Omental fat pad (tissue), 4 donors: ENCODE measurements around the gene S1PR1. TPM values are rescaled to one million over a fixed set of nuclear protein-coding genes. Genes with fewer than 3 reads are reported as not detected.
"Not testable (repeated sequence)": the region's sequence is repeated elsewhere in the genome, so short reads cannot be mapped to it uniquely, and the experiment has no call there.

Experiments used
- ATAC-seq: fragments of 150-250 bp; one replicate; pipeline ENCODE4 v1.9.1; 2016; ENCODE audit warnings: mild to moderate bottlenecking, moderate library complexity; ENCODE audit not compliant: low FRiP score
- DNase-seq: peaks from one replicate; pipeline ENCODE4 v3.0.0-alpha.2; 2019; ENCODE audit warnings: low spot score
- CTCF ChIP-seq, 3 donors: fragments of 450-650 bp; IDR thresholded peaks; one replicate each; pipeline ENCODE4 v1.5.1; 2016 to 2017; ENCODE audit warnings: antibody characterized with exemption in 3 of 3, mild to moderate bottlenecking in 3 of 3, moderate library complexity in 2 of 3
- total RNA-seq, 4 donors: library from RNA; depleted of rRNA; stranded (reverse); fragments of >200 nt; gene quantifications; one replicate each; pipeline ENCODE4 v1.1.0, GENCODE V29; 2016

Gene S1PR1
- total RNA-seq, 4 donors from 2014 or later: 44.3 to 236 (median 161) TPM

GRCh38 chr1:101207891-101208290 lies 28.9 kb upstream of the S1PR1 start:
- TF ChIP-seq CTCF (IDR thresholded peaks at IDR 0.05): no peak
- ATAC-seq: no peak

GRCh38 chr1:101215363-101216011 lies 21.3 kb upstream of the S1PR1 start:
- DNase-seq (no peak), ATAC-seq (no peak)
- TF ChIP-seq CTCF (IDR thresholded peaks at IDR 0.05): no peak

More at GRCh38 chr1:101207891-101208290, 28.9 kb upstream of the S1PR1 start:
- DNase-seq: no peak

GRCh38 chr1:101216623-101217022 lies 20.2 kb upstream of the S1PR1 start:
- no peak for ATAC-seq
- DNase-seq: no peak
- TF ChIP-seq CTCF (IDR thresholded peaks at IDR 0.05): no peak

- no peak for TF ChIP-seq CTCF (IDR thresholded peaks at IDR 0.05)
- no peak for ATAC-seq
Measured at GRCh38 chr1:101217148-101217547, 19.7 kb upstream of the S1PR1 start.

GRCh38 chr1:101218968-101219367 lies 17.9 kb upstream of the S1PR1 start:
- ATAC-seq, DNase-seq: not testable (repeated sequence)

More at GRCh38 chr1:101217148-101217547, 19.7 kb upstream of the S1PR1 start:
- DNase-seq: no peak

GRCh38 chr1:101219924-101220870 lies 16.6 kb upstream of the S1PR1 start:
- TF ChIP-seq CTCF (IDR thresholded peaks at IDR 0.05): no peak
- no peak for DNase-seq
- no peak for ATAC-seq

- no peak for ATAC-seq
- no peak for DNase-seq
- no peak for TF ChIP-seq CTCF (IDR thresholded peaks at IDR 0.05)
Measured at GRCh38 chr1:101220906-101221305, 15.9 kb upstream of the S1PR1 start.
